ENCODE results near the gene VWA5B2.

DNA sequence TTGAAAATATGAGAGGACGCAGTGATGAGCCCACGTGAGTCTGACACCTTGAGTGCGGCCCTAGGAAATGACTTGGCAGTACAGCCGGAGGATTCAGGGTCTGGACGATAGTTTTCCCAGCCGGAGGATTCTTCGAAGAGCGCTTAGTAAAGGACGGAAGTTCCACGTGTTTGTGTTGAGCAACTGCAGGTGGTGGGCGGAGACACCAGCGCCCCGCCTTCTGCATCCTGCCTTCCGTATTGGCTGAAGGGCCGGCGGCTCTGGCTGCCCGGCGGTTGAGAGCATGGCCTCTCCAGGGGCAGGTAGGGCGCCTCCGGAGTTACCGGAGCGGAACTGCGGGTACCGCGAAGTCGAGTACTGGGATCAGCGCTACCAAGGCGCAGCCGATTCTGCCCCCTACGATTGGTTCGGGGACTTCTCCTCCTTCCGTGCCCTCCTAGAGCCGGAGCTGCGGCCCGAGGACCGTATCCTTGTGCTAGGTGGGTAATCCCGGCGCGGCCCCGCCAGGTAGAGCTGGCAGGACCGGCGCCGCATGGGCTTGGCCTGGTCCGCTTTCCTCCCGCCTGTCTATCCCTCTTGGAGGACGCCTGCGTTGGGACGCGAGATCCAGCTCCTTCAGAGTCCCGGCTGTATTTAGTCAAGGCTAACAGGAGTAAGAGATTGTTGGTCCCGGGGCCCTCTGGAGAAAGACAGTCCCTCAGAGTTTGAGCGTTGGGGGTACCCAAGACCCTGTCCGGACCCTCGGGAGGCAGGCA, 20.2 kb downstream of the VWA5B2 start, which contains the start of gene EEF1AKMT4:
- TF ChIP-seq, protein P1, sequence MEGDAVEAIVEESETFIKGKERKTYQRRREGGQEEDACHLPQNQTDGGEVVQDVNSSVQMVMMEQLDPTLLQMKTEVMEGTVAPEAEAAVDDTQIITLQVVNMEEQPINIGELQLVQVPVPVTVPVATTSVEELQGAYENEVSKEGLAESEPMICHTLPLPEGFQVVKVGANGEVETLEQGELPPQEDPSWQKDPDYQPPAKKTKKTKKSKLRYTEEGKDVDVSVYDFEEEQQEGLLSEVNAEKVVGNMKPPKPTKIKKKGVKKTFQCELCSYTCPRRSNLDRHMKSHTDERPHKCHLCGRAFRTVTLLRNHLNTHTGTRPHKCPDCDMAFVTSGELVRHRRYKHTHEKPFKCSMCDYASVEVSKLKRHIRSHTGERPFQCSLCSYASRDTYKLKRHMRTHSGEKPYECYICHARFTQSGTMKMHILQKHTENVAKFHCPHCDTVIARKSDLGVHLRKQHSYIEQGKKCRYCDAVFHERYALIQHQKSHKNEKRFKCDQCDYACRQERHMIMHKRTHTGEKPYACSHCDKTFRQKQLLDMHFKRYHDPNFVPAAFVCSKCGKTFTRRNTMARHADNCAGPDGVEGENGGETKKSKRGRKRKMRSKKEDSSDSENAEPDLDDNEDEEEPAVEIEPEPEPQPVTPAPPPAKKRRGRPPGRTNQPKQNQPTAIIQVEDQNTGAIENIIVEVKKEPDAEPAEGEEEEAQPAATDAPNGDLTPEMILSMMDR (IDR thresholded peaks at IDR 0.05), result peak; percentile 44 to 76 (median 65)
- no peak for TF ChIP-seq POLR2A (IDR thresholded peaks at IDR 0.05)
- no peak for TF ChIP-seq EP300 (IDR thresholded peaks at IDR 0.05; ENCODE audit: low read depth)
- peak; percentile 18 to 70 (median 49) for TF ChIP-seq POLR2AphosphoS5 (IDR thresholded peaks at IDR 0.05)
